ENCODE measurements around the gene KRT33B.
"Not testable (repeated sequence)": the region's sequence is repeated elsewhere in the genome, so short reads cannot be mapped to it uniquely, and the experiment has no call there.

- not testable (repeated sequence) for TF ChIP-seq CTCF (conservative IDR thresholded peaks at IDR 0.05 in 1 of 2, IDR thresholded peaks at IDR 0.05 in 1 of 2; ENCODE audit: low read depth in 1 of 2, low read length in 2 of 2); EZH2 (IDR thresholded peaks at IDR 0.05; ENCODE audit: low read length, missing control alignments)
These were observed 12.3 kb upstream of the KRT33B start, which contains the start of gene KRT34 for GRCh38 chr17:41381943-41382342.
